Retina (tissue), 1 donor: ENCODE results near the gene EGLN2.
"Not testable (repeated sequence)": the region's sequence is repeated elsewhere in the genome, so short reads cannot be mapped to it uniquely, and the experiment has no call there.

Experiments
- DNase-seq: peaks from one replicate; pipeline ENCODE4 v3.0.0-alpha.2; 2016

Gene EGLN2

GRCh38 chr19:40798683-40799557 is at the start of gene EGLN2:
TSS of gene EGLN2 (plus strand) at chr19:40799191. CDS start at chr19:40800573, 1,382 bp downstream.
- peak; percentile 99 for DNase-seq

GRCh38 chr19:40750058-40750873 is 48.7 kb upstream of the EGLN2 start, which contains the start of gene ACTMAP:
TSS of gene ACTMAP (minus strand) at chr19:40750477. CDS start at chr19:40749803, 674 bp downstream.
- DNase-seq, result peak; percentile 100

GRCh38 chr19:40750874-40751537 is 48.0 kb upstream of the EGLN2 start, which contains the start of gene SNRPA:
TSS of gene SNRPA (plus strand) at chr19:40751203. CDS start at chr19:40751409, 206 bp downstream.
- DNase-seq, result no peak

GRCh38 chr19:40752257-40752781 is 46.7 kb upstream of the EGLN2 start:
- no peak for DNase-seq

- DNase-seq, result no peak
Measured at GRCh38 chr19:40754611-40755247, 44.3 kb upstream of the EGLN2 start.

- DNase-seq, result no peak
Measured at GRCh38 chr19:40755248-40755624, 43.8 kb upstream of the EGLN2 start.

- DNase-seq, result no peak
Measured at GRCh38 chr19:40755791-40756190, 43.2 kb upstream of the EGLN2 start.

GRCh38 chr19:40756502-40757110 is 42.4 kb upstream of the EGLN2 start:
- no peak for DNase-seq

GRCh38 chr19:40758491-40758890 is 40.5 kb upstream of the EGLN2 start:
- no peak for DNase-seq

GRCh38 chr19:40759352-40759751 is 39.6 kb upstream of the EGLN2 start:
- DNase-seq, result no peak

GRCh38 chr19:40762754-40763470 is 36.1 kb upstream of the EGLN2 start:
- no peak for DNase-seq

- no peak for DNase-seq
Measured at GRCh38 chr19:40763526-40763925, 35.5 kb upstream of the EGLN2 start.

GRCh38 chr19:40763963-40764362 is 35.0 kb upstream of the EGLN2 start:
- DNase-seq, result no peak

GRCh38 chr19:40766385-40766784 is 32.6 kb upstream of the EGLN2 start:
- not testable (repeated sequence) for DNase-seq

GRCh38 chr19:40768869-40769268 is 30.1 kb upstream of the EGLN2 start:
- DNase-seq, result no peak

GRCh38 chr19:40771101-40771862 is 27.7 kb upstream of the EGLN2 start:
- not testable (repeated sequence) for DNase-seq

GRCh38 chr19:40774916-40775631 is 23.9 kb upstream of the EGLN2 start, which contains the start of gene MIA:
TSS of gene MIA (plus strand) at chr19:40775521. CDS start at chr19:40775543, 22 bp downstream.
- no peak for DNase-seq

GRCh38 chr19:40775632-40776022 is 23.4 kb upstream of the EGLN2 start:
- DNase-seq, result no peak

GRCh38 chr19:40776364-40776763 is 22.6 kb upstream of the EGLN2 start:
- no peak for DNase-seq
